Measurements from ENCODE around the gene INTS2. TPM values are rescaled to one million over a fixed set of nuclear protein-coding genes. Genes with fewer than 3 reads are reported as not detected.

The INTS2 gene
- total and polyA plus RNA-seq, 4 donors, result 2.4 to 18.5 (median 8.5) TPM

DNA sequence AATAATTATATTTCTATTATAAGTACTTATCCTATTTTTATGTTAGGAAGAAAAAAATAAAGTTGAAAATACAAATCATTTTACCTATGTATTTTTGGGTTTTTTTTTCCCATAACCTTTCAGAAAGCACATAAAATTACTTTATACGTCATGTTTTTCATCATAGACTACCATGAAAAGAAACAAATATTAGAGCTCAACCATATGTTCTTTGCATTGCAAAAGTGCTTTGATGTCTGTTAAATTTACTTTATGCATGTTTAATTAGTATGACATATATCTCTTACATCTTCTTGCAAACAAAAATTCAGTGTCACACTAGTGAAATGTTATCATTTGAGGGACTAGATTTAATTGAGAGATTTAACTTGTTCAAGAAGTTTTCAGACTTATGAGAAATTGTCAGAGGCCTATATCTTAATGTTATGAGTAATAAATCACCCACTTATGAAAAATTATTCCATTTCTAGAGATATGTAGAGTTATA lies 88.4 kb downstream of the INTS2 start:
- TF ChIP-seq, protein P1, sequence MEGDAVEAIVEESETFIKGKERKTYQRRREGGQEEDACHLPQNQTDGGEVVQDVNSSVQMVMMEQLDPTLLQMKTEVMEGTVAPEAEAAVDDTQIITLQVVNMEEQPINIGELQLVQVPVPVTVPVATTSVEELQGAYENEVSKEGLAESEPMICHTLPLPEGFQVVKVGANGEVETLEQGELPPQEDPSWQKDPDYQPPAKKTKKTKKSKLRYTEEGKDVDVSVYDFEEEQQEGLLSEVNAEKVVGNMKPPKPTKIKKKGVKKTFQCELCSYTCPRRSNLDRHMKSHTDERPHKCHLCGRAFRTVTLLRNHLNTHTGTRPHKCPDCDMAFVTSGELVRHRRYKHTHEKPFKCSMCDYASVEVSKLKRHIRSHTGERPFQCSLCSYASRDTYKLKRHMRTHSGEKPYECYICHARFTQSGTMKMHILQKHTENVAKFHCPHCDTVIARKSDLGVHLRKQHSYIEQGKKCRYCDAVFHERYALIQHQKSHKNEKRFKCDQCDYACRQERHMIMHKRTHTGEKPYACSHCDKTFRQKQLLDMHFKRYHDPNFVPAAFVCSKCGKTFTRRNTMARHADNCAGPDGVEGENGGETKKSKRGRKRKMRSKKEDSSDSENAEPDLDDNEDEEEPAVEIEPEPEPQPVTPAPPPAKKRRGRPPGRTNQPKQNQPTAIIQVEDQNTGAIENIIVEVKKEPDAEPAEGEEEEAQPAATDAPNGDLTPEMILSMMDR (IDR thresholded peaks at IDR 0.05; ENCODE audit: control extremely low read depth, extremely low read depth), result no peak
- 98% methylated on average over 1 of the region's 1 CpG for WGBS, 2 donors
- ATAC-seq (ENCODE audit: insufficient read depth, low FRiP score), result no peak

DNA sequence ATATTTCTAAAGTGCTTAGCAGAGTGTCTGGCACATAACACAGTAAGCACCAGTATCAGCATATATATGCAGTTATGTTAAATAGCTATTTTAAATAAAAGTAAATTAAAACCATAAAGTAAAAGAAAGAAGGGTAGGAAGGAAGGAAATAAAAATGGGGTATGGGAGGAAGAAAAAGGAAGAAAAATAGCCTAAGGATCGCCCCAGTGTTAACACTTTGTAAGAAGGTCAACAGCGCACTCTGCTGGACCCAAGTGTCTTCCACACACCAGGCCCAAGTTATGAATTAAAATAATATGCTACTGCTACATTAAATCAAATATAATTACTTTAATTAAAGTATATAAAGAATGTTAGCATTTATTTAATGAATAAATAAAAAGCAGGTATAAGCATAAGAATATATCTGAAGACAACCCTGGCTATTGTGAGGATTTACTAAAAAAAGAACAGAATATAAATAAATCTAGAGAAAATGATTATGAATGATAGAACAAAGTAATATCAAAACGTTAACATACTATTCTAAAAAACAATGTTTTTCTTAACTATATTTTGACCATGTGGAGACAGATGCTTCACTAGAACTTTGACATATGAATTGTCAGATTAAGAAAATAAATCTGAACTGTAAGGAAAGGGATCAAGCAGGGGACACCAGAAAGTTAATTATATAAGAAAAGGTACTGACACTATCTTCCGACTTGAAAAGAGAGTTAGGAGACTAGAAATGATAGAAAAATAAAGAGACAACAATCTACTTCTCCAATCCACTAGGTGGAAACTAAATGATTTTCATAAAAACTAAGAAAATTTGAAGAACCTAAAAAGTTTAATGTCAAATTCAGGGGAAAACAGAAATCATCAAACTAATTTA lies 90.4 kb downstream of the INTS2 start:
- DNase-seq (peak; percentile 71 to 92 (median 86)), ATAC-seq (ENCODE audit: insufficient read depth, low FRiP score) (peak; percentile 62)
- TF ChIP-seq, protein P1 (IDR thresholded peaks at IDR 0.05; ENCODE audit: control extremely low read depth, extremely low read depth), result peak; percentile 47
- Histone ChIP-seq H3K4me3 (no peak overlapping the region), H3K4me1 (ENCODE audit: control insufficient read depth in 5 of 5, insufficient read depth in 5 of 5, low read length in 5 of 5) (peaks cover 0 to 36% (median 6%) of the 10 kb centered on the region in 5 donors), H3K9ac (ENCODE audit: insufficient read depth in 1 of 2, low read length in 2 of 2) (no peak overlapping the region), H3K36me3 (ENCODE audit: control insufficient read depth in 4 of 4, insufficient read depth in 4 of 4, low read length in 4 of 4) (no peaks in the 10 kb centered on the region), H3K27me3 (ENCODE audit: control insufficient read depth in 3 of 3, insufficient read depth in 3 of 3, low read length in 2 of 3) (no peaks in the 10 kb centered on the region), H3K9me3 (ENCODE audit: control insufficient read depth in 4 of 4, insufficient read depth in 3 of 4, low read length in 3 of 4) (no peaks in the 10 kb centered on the region), H3K27ac (ENCODE audit: low read depth in 1 of 2, low read length in 1 of 2) (no peak overlapping the region)
- WGBS, 2 donors, result 52 to 61% methylated on average over 4 of the region's 4 CpGs

More for the DNA sequence above, 88.4 kb downstream of the INTS2 start:
- H3K4me3 ChIP-seq, result no peak overlapping the region
- H3K27me3 ChIP-seq (ENCODE audit: control insufficient read depth in 3 of 3, insufficient read depth in 3 of 3, low read length in 2 of 3), result no peaks in the 10 kb centered on the region
- H3K9me3 ChIP-seq (ENCODE audit: control insufficient read depth in 4 of 4, insufficient read depth in 3 of 4, low read length in 3 of 4), result no peaks in the 10 kb centered on the region
- H3K27ac ChIP-seq (ENCODE audit: low read depth in 1 of 2, low read length in 1 of 2), result no peak overlapping the region
- DNase-seq, result peak in 1 of 3 donors; percentile 14
- peaks cover 0 to 22% (median 3%) of the 10 kb centered on the region in 5 donors for H3K4me1 ChIP-seq (ENCODE audit: control insufficient read depth in 5 of 5, insufficient read depth in 5 of 5, low read length in 5 of 5)
- H3K9ac ChIP-seq (ENCODE audit: insufficient read depth in 1 of 2, low read length in 2 of 2), result no peak overlapping the region
- peaks cover 0 to 5% (median under 1%) of the 10 kb centered on the region in 4 donors for H3K36me3 ChIP-seq (ENCODE audit: control insufficient read depth in 4 of 4, insufficient read depth in 4 of 4, low read length in 4 of 4)

DNA sequence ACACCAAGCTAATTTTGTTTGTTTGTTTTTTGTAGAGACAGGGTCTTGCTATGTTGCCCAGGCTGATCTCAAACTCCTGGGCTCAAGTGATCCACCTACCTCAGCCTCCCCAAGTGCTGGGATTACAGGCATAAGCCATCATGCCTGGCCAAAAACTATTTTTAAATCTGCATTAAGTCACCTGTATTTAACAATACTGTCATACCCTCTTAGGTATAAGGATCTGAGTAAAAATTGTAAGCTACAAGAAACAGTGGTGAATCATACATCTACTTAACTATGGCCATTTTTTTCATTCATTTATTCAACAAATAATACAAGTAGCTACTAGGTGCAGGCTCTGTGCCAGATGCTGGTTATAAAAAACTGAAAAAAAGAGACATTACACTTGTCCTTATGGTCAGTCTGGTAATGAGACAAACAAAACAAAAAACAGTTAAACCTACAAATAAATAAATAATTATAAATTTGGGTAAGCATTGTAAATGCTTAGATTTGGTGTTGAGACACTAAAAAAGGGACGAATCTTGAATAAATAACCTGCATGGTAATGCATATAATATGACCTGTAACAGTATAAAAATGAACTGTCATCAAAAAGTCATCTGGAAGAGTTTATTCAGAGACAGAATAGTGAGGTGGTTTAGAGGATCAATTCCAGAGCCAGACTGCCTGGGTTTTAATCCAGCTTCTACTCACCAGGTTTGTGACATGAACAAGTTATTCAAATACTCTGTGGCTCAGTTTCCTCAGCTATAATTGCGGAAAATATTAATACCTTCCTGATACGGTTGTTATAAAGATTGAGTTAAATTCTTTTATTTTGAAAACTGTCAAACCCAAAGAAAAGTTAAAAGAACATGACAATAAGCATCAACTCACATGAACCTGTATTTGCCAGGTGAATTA lies 91.3 kb downstream of the INTS2 start:
- 90 to 93% methylated on average over 3 of the region's 3 CpGs for WGBS, 2 donors
- no peaks in the 10 kb centered on the region for H3K27me3 ChIP-seq (ENCODE audit: control insufficient read depth in 3 of 3, insufficient read depth in 3 of 3, low read length in 2 of 3)
- ATAC-seq (ENCODE audit: insufficient read depth, low FRiP score) (no peak), DNase-seq (peak in 1 of 3 donors; percentile 23)
- H3K27ac ChIP-seq (ENCODE audit: low read depth in 1 of 2, low read length in 1 of 2), result no peak overlapping the region
- H3K4me3 ChIP-seq, result no peak overlapping the region
- no peak overlapping the region for H3K9ac ChIP-seq (ENCODE audit: insufficient read depth in 1 of 2, low read length in 2 of 2)
- peaks cover 0 to 36% (median 6%) of the 10 kb centered on the region in 5 donors for H3K4me1 ChIP-seq (ENCODE audit: control insufficient read depth in 5 of 5, insufficient read depth in 5 of 5, low read length in 5 of 5)
- no peaks in the 10 kb centered on the region for H3K9me3 ChIP-seq (ENCODE audit: control insufficient read depth in 4 of 4, insufficient read depth in 3 of 4, low read length in 3 of 4)
- H3K36me3 ChIP-seq (ENCODE audit: control insufficient read depth in 4 of 4, insufficient read depth in 4 of 4, low read length in 4 of 4), result no peaks in the 10 kb centered on the region
- TF ChIP-seq, protein P1 (IDR thresholded peaks at IDR 0.05; ENCODE audit: control extremely low read depth, extremely low read depth), result no peak

Data from lung (tissue), 12 donors.